GM21390 (cell line): ENCODE measurements around the gene ATXN2L.

Experiments
- ATAC-seq: cut with Tn5 transposase; IDR thresholded peaks from one replicate; pipeline ENCODE4 v1.9.1; 2021; ENCODE audit not compliant: unreplicated experiment

The ATXN2L gene

GRCh38 chr16:28883221-28883996 is 60.6 kb downstream of the ATXN2L start:
- no peak for ATAC-seq

GRCh38 chr16:28884045-28884444 is 61.2 kb downstream of the ATXN2L start:
- no peak for ATAC-seq
